H1 (cell line): ENCODE results near the gene APBB3. TPM values are rescaled to one million over a fixed set of nuclear protein-coding genes. Genes with fewer than 3 reads are reported as not detected.

ENCODE experiments used
- CTCF ChIA-PET: fragments of 300-600 bp; sonication (Branson Sonifier 250); formaldehyde crosslinking; loops from one replicate; lab custom pipeline; 2021; ENCODE audit not compliant: partially characterized antibody; lab: Charles Lee
- POLR2A ChIA-PET: fragments of 300-600 bp; sonication (Branson Sonifier 250); formaldehyde crosslinking; loops from one replicate; lab custom pipeline; 2021; ENCODE audit warnings: inconsistent platforms; ENCODE audit not compliant: partially characterized antibody; lab: Charles Lee
- DNase-seq, 2 experiments: peaks; one replicate each; pipeline versions ENCODE4 v3.0.0 to v3.0.0-alpha.2; 2010 to 2022; ENCODE audit warnings: low spot score in 2 of 2, low read depth in 1 of 2, mixed read lengths in 1 of 2
- FAIRE-seq: peaks from 2 replicates; lab custom pipeline; 2011; peaks lifted over from hg19 to GRCh38; lab: Jason Lieb, UNC
- H2AFZ ChIP-seq: 2 replicates; pipeline ENCODE4 v1.8.1; 2012; ENCODE audit warnings: low read length, inconsistent platforms
- H2AK5ac ChIP-seq: 2 replicates; pipeline ENCODE4 v1.6.1; 2013; ENCODE audit warnings: low read depth, low read length
- H2BK120ac ChIP-seq: replicated peaks from 2 replicates; pipeline ENCODE3; 2013; ENCODE audit warnings: low read depth, low read length, inconsistent platforms
- H2BK12ac ChIP-seq: 2 replicates; pipeline ENCODE4 v1.6.1; 2013; ENCODE audit warnings: low read depth, low read length
- H2BK15ac ChIP-seq: 2 replicates; pipeline ENCODE4 v1.6.1; 2013; ENCODE audit warnings: low read length
- H2BK20ac ChIP-seq: 2 replicates; pipeline ENCODE4 v1.6.1; 2013; ENCODE audit warnings: low read length
- H2BK5ac ChIP-seq: 2 replicates; pipeline ENCODE4 v1.6.1; 2013; ENCODE audit warnings: low read depth, low read length
- H3K14ac ChIP-seq: 2 replicates; pipeline ENCODE4 v1.6.1; 2013; ENCODE audit warnings: inconsistent platforms; ENCODE audit not compliant: insufficient read length
- H3K18ac ChIP-seq: 2 replicates; pipeline ENCODE4 v1.6.1; 2013; ENCODE audit warnings: low read length; ENCODE audit errors: extremely low read depth
- H3K23ac ChIP-seq: 2 replicates; pipeline ENCODE4 v1.6.1; 2013; ENCODE audit warnings: inconsistent platforms; ENCODE audit not compliant: insufficient read length
- H3K23me2 ChIP-seq: 2 replicates; pipeline ENCODE4 v1.6.1; 2013; ENCODE audit warnings: low read depth, low read length
- H3K27ac ChIP-seq: 2 replicates; pipeline ENCODE4 v1.6.1; 2011; ENCODE audit warnings: low read depth, low read length, inconsistent platforms
- H3K27me3 ChIP-seq, 4 experiments: replicated peaks in 1 of 4; 1 replicate in 1 of 4; 2 replicates in 3 of 4; pipeline versions ENCODE4 v1.6.1 to v1.8.1; 2011 to 2013; ENCODE audit warnings: low read length in 3 of 4, mild to moderate bottlenecking in 3 of 4, inconsistent platforms in 2 of 4, mixed read lengths in 2 of 4, moderate library complexity in 1 of 4; ENCODE audit not compliant: control insufficient read depth in 3 of 4, insufficient read depth in 3 of 4; ENCODE audit errors: extremely low read depth in 1 of 4
- H3K36me3 ChIP-seq, 4 experiments: 2 replicates each; pipeline versions ENCODE4 v1.6.1 to v1.8.1; 2011 to 2013; ENCODE audit warnings: mild to moderate bottlenecking in 4 of 4, low read length in 3 of 4, moderate library complexity in 2 of 4, control low read depth in 1 of 4, inconsistent platforms in 1 of 4; ENCODE audit not compliant: insufficient read depth in 4 of 4, control insufficient read depth in 2 of 4
- H3K4ac ChIP-seq: replicated peaks from 2 replicates; pipeline ENCODE3; 2013; ENCODE audit warnings: low read length, low read depth, mixed read lengths, inconsistent platforms; ENCODE audit not compliant: insufficient read length
- H3K4me1 ChIP-seq, 4 experiments: replicated peaks in 1 of 4; 1 replicate in 1 of 4; 2 replicates in 3 of 4; pipeline versions ENCODE4 v1.6.1 to v1.8.1; 2011 to 2013; ENCODE audit warnings: low read length in 3 of 4, inconsistent platforms in 2 of 4, mixed read lengths in 1 of 4; ENCODE audit not compliant: insufficient read depth in 4 of 4, control insufficient read depth in 3 of 4
- H3K4me2 ChIP-seq, 2 experiments: 2 replicates each; pipeline versions ENCODE4 v1.6.1 to v1.8.1; 2011 to 2013; ENCODE audit warnings: low read depth in 2 of 2, low read length in 2 of 2, control low read depth in 1 of 2, inconsistent platforms in 1 of 2, mild to moderate bottlenecking in 1 of 2; ENCODE audit not compliant: insufficient read depth in 1 of 2
- H3K4me3 ChIP-seq, 4 experiments: fragments of 200-600, 300-600 bp in 1 of 4; sonication (generic), shearing (Covaris generic), sonication (Bioruptor Twin) in 1 of 4; 2 replicates each; pipeline versions ENCODE4 v1.5.1 to v1.8.1; 2011 to 2016; ENCODE audit warnings: low read length in 4 of 4, low read depth in 3 of 4, control low read depth in 2 of 4, inconsistent platforms in 2 of 4, mild to moderate bottlenecking in 2 of 4, mixed read lengths in 1 of 4, moderate library complexity in 1 of 4; ENCODE audit not compliant: insufficient read depth in 2 of 4; ENCODE audit errors: extremely low read depth in 1 of 4
- H3K56ac ChIP-seq: replicated peaks from 2 replicates; pipeline ENCODE3; 2013; ENCODE audit warnings: low read depth, mild to moderate bottlenecking, mixed read lengths, low read length, inconsistent platforms; ENCODE audit not compliant: insufficient read length
- H3K79me1 ChIP-seq: 2 replicates; pipeline ENCODE4 v1.6.1; 2013; ENCODE audit warnings: low read depth, low read length, control low read depth
- H3K79me2 ChIP-seq, 2 experiments: 2 replicates each; pipeline versions ENCODE4 v1.6.1 to v1.8.1; 2012 to 2013; ENCODE audit warnings: low read length in 2 of 2, mild to moderate bottlenecking in 2 of 2, inconsistent platforms in 1 of 2; ENCODE audit not compliant: insufficient read depth in 2 of 2, control insufficient read depth in 1 of 2
- H3K9ac ChIP-seq, 4 experiments: replicated peaks in 1 of 4; 1 replicate in 1 of 4; 2 replicates in 3 of 4; pipeline versions ENCODE4 v1.6.1 to v1.8.1; 2011 to 2013; ENCODE audit warnings: low read depth in 3 of 4, low read length in 3 of 4, control low read depth in 2 of 4, mild to moderate bottlenecking in 2 of 4, moderate library complexity in 2 of 4, inconsistent platforms in 1 of 4; ENCODE audit errors: extremely low read depth in 1 of 4
- H3K9me3 ChIP-seq, 2 experiments: 2 replicates each; pipeline versions ENCODE4 v1.6.1 to v1.8.1; 2012 to 2013; ENCODE audit warnings: mild to moderate bottlenecking in 2 of 2, moderate library complexity in 2 of 2, control low read depth in 1 of 2, inconsistent platforms in 1 of 2, low read depth in 1 of 2, low read length in 1 of 2, mixed read lengths in 1 of 2; ENCODE audit not compliant: insufficient read depth in 2 of 2
- H4K20me1 ChIP-seq, 2 experiments: replicated peaks in 1 of 2; 2 replicates each; pipeline versions ENCODE3 to v1.8.1; 2011 to 2013; ENCODE audit warnings: inconsistent platforms in 2 of 2, low read length in 2 of 2, mild to moderate bottlenecking in 1 of 2; ENCODE audit not compliant: insufficient read depth in 2 of 2, control insufficient read depth in 1 of 2
- H4K5ac ChIP-seq: 2 replicates; pipeline ENCODE4 v1.6.1; 2013; ENCODE audit warnings: low read length, low read depth, mixed read lengths, inconsistent platforms; ENCODE audit not compliant: insufficient read length
- H4K8ac ChIP-seq: 2 replicates; pipeline ENCODE4 v1.8.0; 2013; ENCODE audit warnings: mild to moderate bottlenecking, moderate library complexity, low read length, inconsistent platforms; ENCODE audit not compliant: insufficient read depth; ENCODE audit errors: extremely low read depth
- H4K91ac ChIP-seq: replicated peaks from 2 replicates; pipeline ENCODE3; 2013; ENCODE audit warnings: low read length, mixed read lengths, inconsistent platforms; ENCODE audit not compliant: insufficient read length
- ASH2L ChIP-seq: fragments of 200-600, 300-600 bp; sonication (generic); IDR thresholded peaks from one replicate; pipeline ENCODE4 v1.7.1; 2017; ENCODE audit warnings: low read length
- BCL11A ChIP-seq, 2 experiments: IDR thresholded peaks; one replicate each; pipeline ENCODE4 v1.6.1; 2011; ENCODE audit warnings: low read depth in 2 of 2, low read length in 2 of 2, mild to moderate bottlenecking in 2 of 2
- EZH2 ChIP-seq: fragments of 200-600 bp; sonication (generic); IDR thresholded peaks from 2 replicates; pipeline ENCODE4 v1.7.1; 2012; ENCODE audit warnings: low read depth, mild to moderate bottlenecking, moderate library complexity, low read length, inconsistent platforms; ENCODE audit not compliant: severe bottlenecking
- HDAC2 ChIP-seq, 2 experiments: fragments of 300-600 bp in 1 of 2; sonication (generic) in 1 of 2; IDR thresholded peaks; 2 replicates each; pipeline ENCODE4 v1.6.1; 2011 to 2012; ENCODE audit warnings: low read depth in 2 of 2, low read length in 2 of 2, mild to moderate bottlenecking in 2 of 2, moderate library complexity in 2 of 2, borderline replicate concordance in 1 of 2, inconsistent platforms in 1 of 2
- JUND ChIP-seq: IDR thresholded peaks from 2 replicates; pipeline ENCODE4 v1.6.1; 2011; ENCODE audit warnings: mild to moderate bottlenecking, improper control_type of control experiment, low read length
- MAFK ChIP-seq: IDR thresholded peaks from 2 replicates; pipeline ENCODE4 v1.6.1; 2012; ENCODE audit warnings: low read depth, mild to moderate bottlenecking, improper control_type of control experiment, low read length
- SIN3A ChIP-seq, 2 experiments: IDR thresholded peaks in 1 of 2; conservative IDR thresholded peaks in 1 of 2; 2 replicates each; pipeline ENCODE4 v1.6.1; 2011 to 2012; ENCODE audit warnings: low read length in 2 of 2, improper control_type of control experiment in 1 of 2, low read depth in 1 of 2, mild to moderate bottlenecking in 1 of 2
- SP1 ChIP-seq: IDR thresholded peaks from 2 replicates; pipeline ENCODE4 v1.6.1; 2011; ENCODE audit warnings: low read depth, low read length
- WGBS, 2 experiments: shearing (Covaris generic) in 1 of 2; methylation state at CpG; one replicate each; pipeline versions ENCODE4 v1.1.6 to v1.1.7; 2013 to 2015; ENCODE audit warnings: low lambda C conversion rate in 2 of 2, mixed read lengths in 2 of 2, inconsistent platforms in 1 of 2, low coverage in 1 of 2, missing lambda C conversion rate in 1 of 2; ENCODE audit not compliant: insufficient replicate concordance in 2 of 2, insufficient coverage in 1 of 2, insufficient read length in 1 of 2; ENCODE audit errors: extremely low coverage in 1 of 2, missing lambda C conversion rate in 1 of 2; 5-methylcytosine and 5-hydroxymethylcytosine counted together
- polyA plus RNA-seq, 7 experiments: library from polyadenylated mRNA; depleted of rRNA in 3 of 7; stranded (reverse) in 5 of 7; unstranded in 2 of 7; fragments of >200 nt in 5 of 7; fragments of 200-250 nt in 2 of 7; gene quantifications; 1 replicate in 5 of 7; 2 replicates in 1 of 7; 4 replicates in 1 of 7; pipeline versions ENCODE4 v1.2.1 to v1.2.3, GENCODE V29; 2011 to 2013; ENCODE audit warnings: missing spikeins in 2 of 7, mixed read lengths in 2 of 7
- total RNA-seq: library from RNA; stranded (reverse); fragmentation: NEBNext Ultra II Directional; extraction: Animal tissue kit (Norgen Biotek cat#: 25700); gene quantifications from 2 replicates; pipeline ENCODE4 v1.2.1, GENCODE V29; 2021

APBB3 gene
- total and polyA plus RNA-seq, 2 of the 8 experiments (the other 6 are each of a cell fraction or from before 2014, with no cell fraction given): 16.0 to 21.9 TPM

GRCh38 chr5:140591747-140592372, 27.5 kb upstream of the APBB3 start:
- H3K23ac ChIP-seq: no peak overlapping the region
- H2AFZ ChIP-seq: peak overlapping the region; percentile 97; the same call in 1 of the 2 replicates
- TF ChIP-seq EZH2 (no peak), JUND (no peak), SIN3A (conservative IDR thresholded peaks at IDR 0.05 in 1 of 2, IDR thresholded peaks at IDR 0.05 in 1 of 2; ENCODE audit: low read depth in 1 of 2, low read length in 2 of 2) (no peak), SP1 (no peak), ASH2L (no peak), MAFK (no peak), BCL11A (IDR thresholded peaks at IDR 0.05; ENCODE audit: low read depth in 2 of 2, low read length in 2 of 2) (no peak), HDAC2 (IDR thresholded peaks at IDR 0.05; ENCODE audit: borderline replicate concordance in 1 of 2, low read depth in 2 of 2, low read length in 2 of 2) (no peak)
- no peak overlapping the region; the same call in 1 of the 2 replicates for H2BK12ac ChIP-seq
- H4K8ac ChIP-seq: no peak overlapping the region; the same call in 1 of the 2 replicates
- no peaks in the 10 kb centered on the region for H3K79me1 ChIP-seq
- POLR2A ChIA-PET: interaction anchor here (1.5 kb wide), 1 partner anchor 20 kb away, joined by 3 read pairs; no protein-coding TSS in a partner anchor
- no peak overlapping the region for H4K91ac ChIP-seq
- no peak overlapping the region for H2BK5ac ChIP-seq
- H4K20me1 ChIP-seq: no peaks in the 10 kb centered on the region
- H3K56ac ChIP-seq: no peak overlapping the region
- no peaks in the 10 kb centered on the region for H3K79me2 ChIP-seq
- DNase-seq: no peak
- H3K4me2 ChIP-seq: no peak overlapping the region
- H3K4ac ChIP-seq: no peak overlapping the region
- no peaks in the 10 kb centered on the region for H3K9me3 ChIP-seq
- H3K27me3 ChIP-seq: no peaks in the 10 kb centered on the region
- H3K4me3 ChIP-seq: no peak overlapping the region
- H4K5ac ChIP-seq: no peak overlapping the region
- H2BK15ac ChIP-seq: no peak overlapping the region
- no peaks in the 10 kb centered on the region for H3K4me1 ChIP-seq
- H3K36me3 ChIP-seq: no peaks in the 10 kb centered on the region
- H3K14ac ChIP-seq: no peak overlapping the region
- no peak overlapping the region for H3K18ac ChIP-seq
- 91% methylated on average over 5 of the region's 5 CpGs; no CpG with 5 or more reads in 1 of the 2 experiments for WGBS, 2 experiments
- no peak overlapping the region for H2AK5ac ChIP-seq
- CTCF ChIA-PET: no interaction called here
- H2BK120ac ChIP-seq: no peak overlapping the region
- H2BK20ac ChIP-seq: no peak overlapping the region
- H3K27ac ChIP-seq: no peak overlapping the region
- no peak overlapping the region for H3K9ac ChIP-seq
- FAIRE-seq: no peak
- H3K23me2 ChIP-seq: peaks cover 1% of the 10 kb centered on the region; the same call in 1 of the 2 replicates
